Loucy (cell line): ENCODE results near the gene TXNL4A.

Experiments
- EZH2phosphoT487 ChIP-seq: fragments of 200-600 bp; IDR thresholded peaks from 2 replicates; pipeline ENCODE4 v1.6.1; 2018; ENCODE audit warnings: antibody characterized with exemption, mild to moderate bottlenecking, moderate library complexity, borderline replicate concordance
- TF ChIP-seq, protein P1 (sequence below): fragments of 200-600 bp; sonication (generic); conservative IDR thresholded peaks from 2 replicates; pipeline ENCODE4 v1.5.1; 2014; ENCODE audit warnings: mild to moderate bottlenecking, antibody characterized with exemption, low read length

DNA sequence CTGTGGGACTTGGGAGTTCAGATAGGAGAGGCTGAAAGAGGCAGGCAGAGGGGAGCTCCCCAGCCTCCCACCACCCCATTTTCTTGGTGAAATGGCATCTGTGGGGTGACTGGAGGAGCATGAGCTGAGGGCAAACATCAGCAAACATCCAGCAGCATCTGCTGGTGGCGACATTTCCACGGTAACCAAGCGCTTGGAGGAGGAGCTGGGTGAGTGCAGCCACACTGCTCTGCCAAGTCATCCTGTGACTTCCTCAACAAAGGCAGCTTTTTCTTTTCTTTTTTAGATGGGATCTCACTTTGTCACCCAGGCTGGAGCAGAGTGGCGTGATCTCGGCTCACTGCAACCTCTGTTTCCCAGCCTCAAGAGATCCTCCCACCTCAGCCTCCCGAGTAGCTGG, 5.6 kb downstream of the TXNL4A start:
- TF ChIP-seq, protein P1, sequence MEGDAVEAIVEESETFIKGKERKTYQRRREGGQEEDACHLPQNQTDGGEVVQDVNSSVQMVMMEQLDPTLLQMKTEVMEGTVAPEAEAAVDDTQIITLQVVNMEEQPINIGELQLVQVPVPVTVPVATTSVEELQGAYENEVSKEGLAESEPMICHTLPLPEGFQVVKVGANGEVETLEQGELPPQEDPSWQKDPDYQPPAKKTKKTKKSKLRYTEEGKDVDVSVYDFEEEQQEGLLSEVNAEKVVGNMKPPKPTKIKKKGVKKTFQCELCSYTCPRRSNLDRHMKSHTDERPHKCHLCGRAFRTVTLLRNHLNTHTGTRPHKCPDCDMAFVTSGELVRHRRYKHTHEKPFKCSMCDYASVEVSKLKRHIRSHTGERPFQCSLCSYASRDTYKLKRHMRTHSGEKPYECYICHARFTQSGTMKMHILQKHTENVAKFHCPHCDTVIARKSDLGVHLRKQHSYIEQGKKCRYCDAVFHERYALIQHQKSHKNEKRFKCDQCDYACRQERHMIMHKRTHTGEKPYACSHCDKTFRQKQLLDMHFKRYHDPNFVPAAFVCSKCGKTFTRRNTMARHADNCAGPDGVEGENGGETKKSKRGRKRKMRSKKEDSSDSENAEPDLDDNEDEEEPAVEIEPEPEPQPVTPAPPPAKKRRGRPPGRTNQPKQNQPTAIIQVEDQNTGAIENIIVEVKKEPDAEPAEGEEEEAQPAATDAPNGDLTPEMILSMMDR, result no peak
- no peak for TF ChIP-seq EZH2phosphoT487
